PFSK-1 (cell line): Measurements from ENCODE around the gene JUND.

ENCODE experiments used
- FOXP2 ChIP-seq: optimal IDR thresholded peaks from 2 replicates; pipeline ENCODE3; 2011; ENCODE audit warnings: borderline replicate concordance, control low read depth, inconsistent platforms; ENCODE audit not compliant: insufficient read depth; ENCODE audit errors: extremely low read length, extremely low read depth
- POLR2AphosphoS5 ChIP-seq: IDR thresholded peaks from 2 replicates; pipeline ENCODE4 v1.6.1; 2012; ENCODE audit warnings: low read depth, mild to moderate bottlenecking, control low read depth, low read length, moderate library complexity
- SIN3A ChIP-seq: IDR thresholded peaks from 2 replicates; pipeline ENCODE4 v1.6.1; 2012; ENCODE audit warnings: mild to moderate bottlenecking, low read length, moderate library complexity, borderline replicate concordance; ENCODE audit not compliant: insufficient read depth
- TAF1 ChIP-seq: IDR thresholded peaks from 2 replicates; pipeline ENCODE4 v1.6.1; 2012; ENCODE audit warnings: low read length, control low read depth, borderline replicate concordance; ENCODE audit not compliant: insufficient read depth
- TF ChIP-seq, protein P1 (sequence below), 2 experiments: IDR thresholded peaks; 2 replicates each; pipeline versions ENCODE4 v1.6.1 to v1.8.0; 2011 to 2012; ENCODE audit warnings: low read depth in 2 of 2, low read length in 2 of 2, control low read depth in 1 of 2, inconsistent platforms in 1 of 2, mild to moderate bottlenecking in 1 of 2, moderate library complexity in 1 of 2; ENCODE audit not compliant: insufficient read depth in 1 of 2

JUND gene

DNA sequence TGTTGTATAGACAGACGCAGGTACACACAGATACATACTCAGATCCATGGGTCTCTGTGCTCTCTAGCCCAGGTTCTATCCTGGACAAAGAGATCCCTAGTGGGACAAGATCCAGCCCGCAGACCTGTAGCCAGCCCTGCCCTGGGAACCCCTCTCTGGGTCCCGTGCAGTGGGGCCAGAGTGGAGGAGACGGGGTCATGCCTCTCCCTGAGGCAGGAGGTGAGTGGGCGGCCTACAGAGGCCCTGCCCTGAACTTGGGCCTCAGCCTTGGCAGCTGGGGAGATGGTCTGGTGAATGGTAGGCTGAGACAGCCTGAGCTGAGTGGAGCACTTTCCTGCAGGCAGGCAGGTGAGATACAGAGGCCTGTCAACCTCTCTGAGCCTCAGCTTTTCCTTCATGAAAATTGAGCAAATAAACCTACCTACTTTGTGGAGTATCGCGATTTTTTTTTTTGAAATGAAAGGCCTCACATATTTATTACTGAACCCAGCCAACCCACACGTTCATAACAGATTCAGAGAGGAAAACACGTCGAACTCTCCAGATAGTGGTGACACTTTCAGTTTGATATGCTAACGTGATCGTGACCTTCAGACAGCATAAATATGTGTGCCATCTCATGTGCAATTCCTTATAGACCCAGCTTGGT lies 3.4 kb upstream of the JUND start:
- no peak for TF ChIP-seq FOXP2
- no peak for TF ChIP-seq SIN3A
- no peak for TF ChIP-seq POLR2AphosphoS5
- TF ChIP-seq TAF1 = no peak
- TF ChIP-seq, protein P1, sequence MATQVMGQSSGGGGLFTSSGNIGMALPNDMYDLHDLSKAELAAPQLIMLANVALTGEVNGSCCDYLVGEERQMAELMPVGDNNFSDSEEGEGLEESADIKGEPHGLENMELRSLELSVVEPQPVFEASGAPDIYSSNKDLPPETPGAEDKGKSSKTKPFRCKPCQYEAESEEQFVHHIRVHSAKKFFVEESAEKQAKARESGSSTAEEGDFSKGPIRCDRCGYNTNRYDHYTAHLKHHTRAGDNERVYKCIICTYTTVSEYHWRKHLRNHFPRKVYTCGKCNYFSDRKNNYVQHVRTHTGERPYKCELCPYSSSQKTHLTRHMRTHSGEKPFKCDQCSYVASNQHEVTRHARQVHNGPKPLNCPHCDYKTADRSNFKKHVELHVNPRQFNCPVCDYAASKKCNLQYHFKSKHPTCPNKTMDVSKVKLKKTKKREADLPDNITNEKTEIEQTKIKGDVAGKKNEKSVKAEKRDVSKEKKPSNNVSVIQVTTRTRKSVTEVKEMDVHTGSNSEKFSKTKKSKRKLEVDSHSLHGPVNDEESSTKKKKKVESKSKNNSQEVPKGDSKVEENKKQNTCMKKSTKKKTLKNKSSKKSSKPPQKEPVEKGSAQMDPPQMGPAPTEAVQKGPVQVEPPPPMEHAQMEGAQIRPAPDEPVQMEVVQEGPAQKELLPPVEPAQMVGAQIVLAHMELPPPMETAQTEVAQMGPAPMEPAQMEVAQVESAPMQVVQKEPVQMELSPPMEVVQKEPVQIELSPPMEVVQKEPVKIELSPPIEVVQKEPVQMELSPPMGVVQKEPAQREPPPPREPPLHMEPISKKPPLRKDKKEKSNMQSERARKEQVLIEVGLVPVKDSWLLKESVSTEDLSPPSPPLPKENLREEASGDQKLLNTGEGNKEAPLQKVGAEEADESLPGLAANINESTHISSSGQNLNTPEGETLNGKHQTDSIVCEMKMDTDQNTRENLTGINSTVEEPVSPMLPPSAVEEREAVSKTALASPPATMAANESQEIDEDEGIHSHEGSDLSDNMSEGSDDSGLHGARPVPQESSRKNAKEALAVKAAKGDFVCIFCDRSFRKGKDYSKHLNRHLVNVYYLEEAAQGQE (IDR thresholded peaks at IDR 0.05; ENCODE audit: insufficient read depth in 1 of 2, low read depth in 2 of 2, low read length in 2 of 2) = no peak

DNA sequence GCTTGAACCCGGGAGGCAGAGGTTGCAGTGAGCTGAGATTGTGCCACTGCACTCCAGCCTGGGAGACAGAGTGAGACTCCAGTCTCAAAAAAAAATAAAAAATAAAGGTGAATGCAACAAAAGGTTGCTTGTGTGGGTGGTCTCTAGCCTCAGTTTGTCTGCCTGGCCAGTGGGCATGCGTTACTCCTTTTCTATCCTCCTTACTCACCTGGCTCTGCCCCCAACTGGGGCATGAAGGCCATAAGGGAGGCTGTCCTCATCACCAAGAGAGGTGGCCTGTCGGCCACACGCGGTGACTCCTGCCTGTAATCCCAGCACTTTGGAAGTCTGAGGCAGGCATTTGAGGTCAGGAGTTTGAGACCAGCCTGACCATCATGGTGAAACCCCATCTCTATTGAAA lies 1.9 kb upstream of the JUND start:
- TF ChIP-seq POLR2AphosphoS5 (no peak), SIN3A (no peak), TAF1 (no peak), FOXP2 (no peak)
- TF ChIP-seq, protein P1 (IDR thresholded peaks at IDR 0.05; ENCODE audit: insufficient read depth in 1 of 2, low read depth in 2 of 2, low read length in 2 of 2) = no peak

DNA sequence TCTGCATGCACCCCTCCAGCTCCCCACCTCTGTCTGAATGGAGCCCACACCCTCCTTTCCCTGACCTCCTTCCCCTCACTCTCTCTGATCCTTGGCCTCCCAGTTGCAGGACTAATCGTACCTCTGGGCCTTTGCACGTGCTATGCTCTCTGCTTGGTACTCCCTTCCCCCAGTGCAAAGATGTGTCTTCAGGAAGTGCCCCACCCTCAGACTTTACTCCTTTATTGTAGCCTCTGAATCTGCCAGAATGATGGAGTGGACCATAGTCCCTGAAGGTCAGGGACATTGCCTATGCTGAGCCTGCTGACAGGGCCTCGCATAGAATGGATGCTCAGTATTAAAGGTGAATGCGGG lies 1.3 kb upstream of the JUND start:
- no peak for TF ChIP-seq SIN3A
- TF ChIP-seq, protein P1 (IDR thresholded peaks at IDR 0.05; ENCODE audit: insufficient read depth in 1 of 2, low read depth in 2 of 2, low read length in 2 of 2) = no peak
- no peak for TF ChIP-seq FOXP2
- TF ChIP-seq TAF1 = no peak
- no peak; the same call in none of the 2 replicates for TF ChIP-seq POLR2AphosphoS5

DNA sequence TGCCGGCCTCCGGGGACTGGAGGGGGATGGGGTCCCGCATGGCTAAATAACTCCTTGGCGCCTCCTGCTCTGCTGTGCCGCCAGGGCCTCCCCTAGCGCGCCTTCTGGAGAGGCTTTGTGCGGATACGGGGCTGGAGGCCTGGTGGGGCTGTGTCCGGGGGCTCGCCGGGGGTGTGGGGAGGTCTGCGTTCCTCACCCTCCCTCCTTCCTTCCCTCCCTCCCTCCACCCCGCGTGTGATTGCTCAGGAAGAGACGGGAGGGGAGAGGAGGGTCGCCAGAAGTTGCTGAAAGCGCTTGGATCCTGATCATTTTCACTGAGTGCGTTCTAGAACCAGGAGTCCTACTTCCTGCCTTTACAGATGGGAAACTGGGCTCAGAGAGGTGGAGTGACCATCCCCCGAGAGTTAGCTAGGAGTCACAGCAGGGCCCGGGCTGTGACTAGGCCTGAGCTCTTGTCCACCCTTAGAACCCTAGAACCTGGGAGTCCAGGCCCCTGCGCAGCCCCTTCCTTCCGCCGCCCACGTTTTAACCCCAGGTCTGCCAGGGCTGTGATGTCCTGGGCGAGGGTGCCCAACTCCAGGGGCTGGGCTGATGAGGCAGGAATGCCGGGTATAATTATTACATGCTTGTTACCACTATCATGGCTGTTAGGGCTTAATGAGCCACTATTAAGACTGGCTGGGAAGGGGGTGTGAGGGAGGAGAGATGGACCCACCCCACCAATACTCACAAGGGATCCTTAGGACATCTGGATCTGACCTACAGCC lies 782 bp upstream of the JUND start:
- TF ChIP-seq POLR2AphosphoS5 = peak; percentile 53
- TF ChIP-seq SIN3A = no peak

DNA sequence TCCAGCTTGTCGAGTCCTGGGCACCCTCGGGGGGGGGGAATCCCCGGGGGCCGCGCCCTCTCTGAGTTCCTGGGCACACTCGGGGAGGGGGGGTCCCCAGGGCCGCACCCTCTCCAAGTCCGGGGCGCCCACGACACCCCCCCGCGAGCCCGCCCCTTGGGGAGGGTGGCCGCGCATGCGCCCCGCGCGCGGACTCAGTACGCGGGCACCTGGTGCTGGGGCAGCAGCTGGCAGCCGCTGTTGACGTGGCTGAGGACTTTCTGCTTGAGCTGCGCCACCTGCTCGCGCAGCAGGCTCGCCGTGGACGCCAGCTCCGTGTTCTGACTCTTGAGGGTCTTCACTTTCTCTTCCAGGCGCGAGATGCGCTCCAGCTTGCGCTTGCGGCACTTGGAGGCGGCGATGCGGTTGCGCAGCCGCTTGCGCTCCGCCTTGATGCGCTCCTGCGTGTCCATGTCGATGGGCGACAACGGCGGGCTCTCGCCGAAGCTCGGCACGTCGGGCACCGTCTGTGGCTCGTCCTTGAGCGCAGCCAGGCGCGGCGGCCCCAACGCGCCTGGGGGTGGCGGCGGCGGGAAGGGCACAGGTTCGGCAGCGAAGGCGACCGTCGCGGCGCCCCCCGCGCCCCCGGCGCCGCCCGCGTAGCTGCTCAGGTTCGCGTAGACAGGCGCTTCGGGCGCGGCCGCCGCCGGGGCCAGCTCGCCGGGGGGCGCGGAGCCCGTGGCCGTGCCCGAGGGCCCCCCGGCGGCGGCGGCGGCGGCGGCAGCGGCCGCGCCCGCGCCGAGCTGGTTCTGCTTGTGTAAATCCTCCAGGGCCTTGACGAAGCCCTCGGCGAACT lies 958 bp downstream of the JUND start:
- TF ChIP-seq FOXP2 (peak; percentile 30), TAF1 (no peak)
